Mesenchymal stem cell (in vitro differentiated cells and primary cell): Measurements from ENCODE around the gene KDF1.

Experiments
- DNase-seq: peaks from one replicate; pipeline ENCODE4 v3.0.0-alpha.2; 2013
- H2AFZ ChIP-seq: one replicate; pipeline ENCODE4 v1.6.1; 2013; ENCODE audit warnings: low read depth, mild to moderate bottlenecking, control low read depth, inconsistent platforms, low read length, moderate library complexity
- H2AK5ac ChIP-seq: 2 replicates; pipeline ENCODE4 v1.6.1; 2013; ENCODE audit warnings: low read length, moderate library complexity, mild to moderate bottlenecking, inconsistent platforms; ENCODE audit not compliant: severe bottlenecking
- H2BK120ac ChIP-seq: one replicate; pipeline ENCODE4 v1.6.1; 2013; ENCODE audit warnings: low read depth, mild to moderate bottlenecking, inconsistent platforms, low read length, moderate library complexity
- H2BK12ac ChIP-seq, 2 experiments: one replicate each; pipeline ENCODE4 v1.6.1; 2013; ENCODE audit warnings: inconsistent platforms in 2 of 2, low read length in 2 of 2, mild to moderate bottlenecking in 2 of 2, moderate library complexity in 2 of 2, control low read depth in 1 of 2
- H2BK15ac ChIP-seq: one replicate; pipeline ENCODE4 v1.6.1; 2013; ENCODE audit warnings: mild to moderate bottlenecking, low read depth, inconsistent platforms; ENCODE audit not compliant: poor library complexity, severe bottlenecking
- H2BK5ac ChIP-seq: 2 replicates; pipeline ENCODE4 v1.6.1; 2013; ENCODE audit warnings: low read depth, mild to moderate bottlenecking, low read length, control low read depth, inconsistent platforms; ENCODE audit not compliant: poor library complexity, severe bottlenecking
- H3K14ac ChIP-seq, 2 experiments: one replicate each; pipeline ENCODE4 v1.6.1; 2013; ENCODE audit warnings: inconsistent platforms in 2 of 2, low read length in 2 of 2, control low read depth in 1 of 2, mild to moderate bottlenecking in 1 of 2, moderate library complexity in 1 of 2
- H3K18ac ChIP-seq, 2 experiments: one replicate each; pipeline ENCODE4 v1.6.1; 2013; ENCODE audit warnings: inconsistent platforms in 2 of 2, low read length in 2 of 2, control low read depth in 1 of 2, low read depth in 1 of 2, mild to moderate bottlenecking in 1 of 2
- H3K23ac ChIP-seq, 2 experiments: one replicate each; pipeline ENCODE4 v1.6.1; 2013; ENCODE audit warnings: inconsistent platforms in 2 of 2, low read length in 2 of 2, mild to moderate bottlenecking in 2 of 2, moderate library complexity in 2 of 2, control low read depth in 1 of 2
- H3K27ac ChIP-seq: 2 replicates; pipeline ENCODE4 v1.5.1; 2013; ENCODE audit warnings: mild to moderate bottlenecking, moderate library complexity, low read length, control low read depth, inconsistent platforms; ENCODE audit not compliant: poor library complexity, severe bottlenecking
- H3K27me3 ChIP-seq, 2 experiments: 2 replicates each; pipeline versions ENCODE4 v1.6.1 to v1.7.0; 2013; ENCODE audit warnings: low read length in 2 of 2, mild to moderate bottlenecking in 2 of 2, moderate library complexity in 2 of 2, control low read depth in 1 of 2, inconsistent platforms in 1 of 2; ENCODE audit not compliant: control insufficient read depth in 1 of 2, insufficient read depth in 1 of 2
- H3K36me3 ChIP-seq, 2 experiments: 2 replicates each; pipeline versions ENCODE4 v1.6.1 to v1.7.0; 2013; ENCODE audit warnings: low read length in 2 of 2, control low read depth in 1 of 2, inconsistent platforms in 1 of 2, low read depth in 1 of 2, mild to moderate bottlenecking in 1 of 2; ENCODE audit not compliant: insufficient read depth in 2 of 2, control insufficient read depth in 1 of 2
- H3K4ac ChIP-seq, 2 experiments: one replicate each; pipeline ENCODE4 v1.6.1; 2013; ENCODE audit warnings: inconsistent platforms in 2 of 2, low read length in 2 of 2, mild to moderate bottlenecking in 2 of 2, moderate library complexity in 2 of 2, control low read depth in 1 of 2, low read depth in 1 of 2
- H3K4me1 ChIP-seq: 2 replicates; pipeline ENCODE4 v1.6.1; 2013; ENCODE audit warnings: low read depth, low read length, control low read depth; ENCODE audit not compliant: control insufficient read depth, insufficient read depth
- H3K4me2 ChIP-seq: 2 replicates; pipeline ENCODE4 v1.6.1; 2013; ENCODE audit warnings: low read length, mild to moderate bottlenecking, inconsistent platforms; ENCODE audit not compliant: poor library complexity, severe bottlenecking
- H3K4me3 ChIP-seq, 2 experiments: 2 replicates each; pipeline versions ENCODE4 v1.5.1 to v1.7.0; 2013; ENCODE audit warnings: low read length in 2 of 2, mild to moderate bottlenecking in 2 of 2, control low read depth in 1 of 2, low read depth in 1 of 2; ENCODE audit not compliant: insufficient read depth in 1 of 2
- H3K79me1 ChIP-seq: replicated peaks from 2 replicates; pipeline ENCODE4 v1.6.1; 2013; ENCODE audit warnings: mild to moderate bottlenecking, control low read depth, low read length, inconsistent platforms; ENCODE audit not compliant: poor library complexity, severe bottlenecking
- H3K9ac ChIP-seq: 2 replicates; pipeline ENCODE4 v1.7.0; 2013; ENCODE audit warnings: mild to moderate bottlenecking, low read length, moderate library complexity
- H3K9me3 ChIP-seq: 2 replicates; pipeline ENCODE4 v1.7.0; 2013; ENCODE audit warnings: mild to moderate bottlenecking, low read length; ENCODE audit not compliant: control insufficient read depth
- H4K8ac ChIP-seq: one replicate; pipeline ENCODE4 v1.6.1; 2013; ENCODE audit warnings: inconsistent platforms, mild to moderate bottlenecking, low read length, moderate library complexity
- H4K91ac ChIP-seq: one replicate; pipeline ENCODE4 v1.6.1; 2013; ENCODE audit warnings: mild to moderate bottlenecking, low read length, inconsistent platforms
- WGBS: methylation state at CpG from one replicate; pipeline ENCODE4 v1.1.7; 2013; ENCODE audit warnings: mixed read lengths; 5-methylcytosine and 5-hydroxymethylcytosine counted together

KDF1 gene

GRCh38 chr1:27000090-27000816 lies 40.0 kb upstream of the KDF1 start:
- Histone ChIP-seq H3K14ac (no peak overlapping the region), H3K4me1 (peaks cover 66% of the 10 kb centered on the region), H3K18ac (peak overlapping the region; percentile 70 to 84), H3K23ac (no peak overlapping the region), H3K9me3 (no peaks in the 10 kb centered on the region), H2BK120ac (peak overlapping the region; percentile 58), H2BK5ac (peak overlapping the region; percentile 51), H3K27ac (peak overlapping the region; percentile 91), H3K27me3 (no peaks in the 10 kb centered on the region), H3K4me2 (no peak overlapping the region), H2AFZ (no peak overlapping the region), H3K9ac (peak overlapping the region; percentile 46), H4K91ac (peak overlapping the region; percentile 59), H3K79me1 (no peaks in the 10 kb centered on the region), H3K4me3 (no peak overlapping the region), H3K4ac (peak overlapping the region; percentile 27 to 50), H3K36me3 (no peaks in the 10 kb centered on the region), H2BK12ac (peak overlapping the region in 1 of 2 experiments; percentile 55), H2AK5ac (peak overlapping the region; percentile 87), H2BK15ac (peak overlapping the region; percentile 60), H4K8ac (no peak overlapping the region)
- DNase-seq: no peak
- 54% methylated on average over 8 of the region's 9 CpGs for WGBS

GRCh38 chr1:26999440-26999987 lies 39.2 kb upstream of the KDF1 start:
- peak; percentile 97 for DNase-seq
- no peak overlapping the region for H2AFZ ChIP-seq
- H4K91ac ChIP-seq: peak overlapping the region; percentile 59
- peak overlapping the region; percentile 20 for H4K8ac ChIP-seq
- H2BK15ac ChIP-seq: peak overlapping the region; percentile 8
- peak overlapping the region; percentile 51 for H2BK5ac ChIP-seq
- H3K18ac ChIP-seq: peak overlapping the region; percentile 56 to 70
- no peaks in the 10 kb centered on the region for H3K9me3 ChIP-seq
- no peak overlapping the region for H3K4me3 ChIP-seq
- H3K4ac ChIP-seq: peak overlapping the region; percentile 50 to 52
- peak overlapping the region; percentile 40 for H2BK120ac ChIP-seq
- H3K79me1 ChIP-seq: no peaks in the 10 kb centered on the region
- H3K23ac ChIP-seq: no peak overlapping the region
- no peak overlapping the region for H2BK12ac ChIP-seq
- no peak overlapping the region for H3K4me2 ChIP-seq
- no peaks in the 10 kb centered on the region for H3K36me3 ChIP-seq
- peaks cover 62% of the 10 kb centered on the region for H3K4me1 ChIP-seq
- no peaks in the 10 kb centered on the region for H3K27me3 ChIP-seq
- peak overlapping the region; percentile 63 for H3K9ac ChIP-seq
- peak overlapping the region; percentile 91 for H3K27ac ChIP-seq
- 15% methylated on average over 7 of the region's 7 CpGs for WGBS
- H2AK5ac ChIP-seq: peak overlapping the region; percentile 85
- no peak overlapping the region for H3K14ac ChIP-seq

DNA sequence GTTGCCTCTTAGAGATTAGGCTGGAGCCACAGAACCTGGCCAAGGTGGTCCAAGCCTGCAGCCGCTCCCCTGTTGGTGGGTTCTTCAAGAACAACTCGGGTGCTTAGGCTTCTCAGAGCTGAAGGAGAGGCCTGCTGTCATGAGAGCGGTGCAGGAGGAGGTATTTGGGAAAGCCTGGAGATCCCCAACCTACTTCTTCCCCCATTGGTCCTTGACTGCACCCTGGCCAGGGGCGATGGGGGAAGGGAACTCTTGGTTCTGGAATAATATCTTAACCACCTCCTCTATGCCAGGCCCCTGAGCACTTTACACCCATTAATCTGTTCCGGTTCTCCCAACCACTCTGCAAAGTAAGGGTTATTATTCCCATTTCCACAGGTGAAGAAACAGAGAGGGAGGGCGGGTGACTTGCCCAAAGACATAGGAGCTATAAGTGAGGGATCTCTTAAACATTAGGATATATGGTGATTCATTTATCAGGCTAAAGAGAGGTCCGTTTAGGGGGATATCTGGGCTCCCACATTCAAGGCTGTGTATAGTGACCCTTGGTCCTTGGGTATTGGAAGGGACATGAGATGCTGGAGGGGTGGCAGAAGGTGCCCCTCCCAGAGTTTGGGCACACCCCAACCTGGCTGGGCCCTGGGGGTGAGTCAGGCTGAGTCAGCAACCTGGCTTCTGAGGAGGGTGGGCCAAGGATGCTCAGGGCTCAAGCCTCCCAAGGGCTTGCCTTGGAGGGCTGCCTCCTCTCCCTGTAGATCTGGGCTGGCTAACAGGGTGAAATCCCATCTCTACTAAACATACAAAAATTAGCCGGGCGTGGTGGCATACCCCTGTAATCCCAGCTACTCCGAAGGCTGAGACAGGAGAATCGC lies 38.4 kb upstream of the KDF1 start:
- no peaks in the 10 kb centered on the region for H3K9me3 ChIP-seq
- no peak for DNase-seq
- H3K4me3 ChIP-seq: no peak overlapping the region
- H2BK5ac ChIP-seq: peak overlapping the region; percentile 35
- H3K27ac ChIP-seq: peak overlapping the region; percentile 71
- peak overlapping the region; percentile 63 for H3K9ac ChIP-seq
- peak overlapping the region; percentile 67 for H2AK5ac ChIP-seq
- peaks cover 54% of the 10 kb centered on the region for H3K4me1 ChIP-seq
- H3K4ac ChIP-seq: peak overlapping the region; percentile 16 to 62
- no peak overlapping the region for H3K23ac ChIP-seq
- H3K14ac ChIP-seq: peak overlapping the region in 1 of 2 experiments; percentile 9
- 85% methylated on average over 10 of the region's 11 CpGs for WGBS
- peak overlapping the region; percentile 35 to 87 for H3K18ac ChIP-seq
- no peaks in the 10 kb centered on the region for H3K79me1 ChIP-seq
- H2BK12ac ChIP-seq: peak overlapping the region; percentile 12 to 69
- no peak overlapping the region for H3K4me2 ChIP-seq
- H2BK120ac ChIP-seq: peak overlapping the region; percentile 19
- H3K36me3 ChIP-seq: no peaks in the 10 kb centered on the region
- peak overlapping the region; percentile 75 for H2BK15ac ChIP-seq
- no peak overlapping the region for H2AFZ ChIP-seq
- H4K8ac ChIP-seq: peak overlapping the region; percentile 24
- H4K91ac ChIP-seq: peak overlapping the region; percentile 76
- H3K27me3 ChIP-seq: no peaks in the 10 kb centered on the region

GRCh38 chr1:26996665-26997064 lies 36.4 kb upstream of the KDF1 start:
- Histone ChIP-seq H3K9me3 (no peaks in the 10 kb centered on the region), H3K4me2 (peak overlapping the region; percentile 1), H3K23ac (no peak overlapping the region), H2AK5ac (no peak overlapping the region), H3K79me1 (no peaks in the 10 kb centered on the region), H3K36me3 (no peaks in the 10 kb centered on the region), H3K4me3 (peak overlapping the region in 1 of 2 experiments; percentile 90), H3K27me3 (no peaks in the 10 kb centered on the region), H3K9ac (peak overlapping the region; percentile 30), H3K18ac (peak overlapping the region in 1 of 2 experiments; percentile 3), H2BK12ac (peak overlapping the region in 1 of 2 experiments; percentile 45), H2BK15ac (no peak overlapping the region), H3K14ac (no peak overlapping the region), H3K27ac (no peak overlapping the region), H3K4me1 (peaks cover 56% of the 10 kb centered on the region), H2BK120ac (no peak overlapping the region), H2AFZ (no peak overlapping the region), H2BK5ac (no peak overlapping the region), H4K8ac (no peak overlapping the region), H4K91ac (no peak overlapping the region), H3K4ac (no peak overlapping the region)
- no peak for DNase-seq
- WGBS: 89% methylated on average over 3 of the region's 4 CpGs
